K562 (cell line): Measurements from ENCODE around the gene STK11. TPM values are rescaled to one million over a fixed set of nuclear protein-coding genes. Genes with fewer than 3 reads are reported as not detected.

Experiments used
- ATAC-seq: fragments of 200-7000 bp; cut with Tn5 transposase; 3 replicates; pipeline ENCODE4 v1.9.1; 2020; ENCODE audit warnings: moderate library complexity
- BruUV-seq: library from RNA; stranded (reverse); fragments of 400-500 nt; replicated peaks from 2 replicates; lab custom pipeline; 2021; lab: Mats Ljungman, UMichigan
- CTCF ChIA-PET: fragments of 300-600 bp; formaldehyde crosslinking; extraction: SDS; loops from one replicate; lab custom pipeline; 2021; ENCODE audit warnings: low intra/inter-chr PET ratio; lab: Yijun Ruan, JAX
- POLR2A ChIA-PET: fragments of 300-600, 350-650 bp; sonication (Branson Sonifier 250); formaldehyde crosslinking; extraction: SDS; loops from one replicate; lab custom pipeline; 2021; ENCODE audit warnings: antibody characterized with exemption, inconsistent platforms; lab: Yijun Ruan, JAX
- DNase-seq, 4 experiments: peaks; one replicate each; pipeline versions ENCODE4 v3.0.0 to v3.0.0-alpha.2; 2011 to 2018; ENCODE audit warnings: low spot score in 3 of 4, mixed read lengths in 3 of 4; ENCODE audit errors: extremely low read depth in 1 of 4
- FAIRE-seq: peaks from 2 replicates; lab custom pipeline; 2011; peaks lifted over from hg19 to GRCh38; lab: Jason Lieb, UNC
- H2AFZ ChIP-seq: 2 replicates; pipeline ENCODE4 v1.6.0; 2011; ENCODE audit warnings: low read depth, low read length, control low read depth, inconsistent platforms
- H3K27ac ChIP-seq: fragments of 200-600 bp; 3 replicates; pipeline ENCODE4 v1.8.0; 2011; ENCODE audit warnings: low read depth, mild to moderate bottlenecking, control low read depth, inconsistent platforms, low read length, moderate library complexity, mixed read lengths; ENCODE audit errors: extremely low read depth
- H3K27me3 ChIP-seq, 2 experiments: fragments of 300-600 bp in 1 of 2; 2 replicates in 1 of 2; 3 replicates in 1 of 2; pipeline versions ENCODE4 v1.6.0 to v1.8.0; 2011; ENCODE audit warnings: inconsistent platforms in 2 of 2, low read length in 2 of 2, mild to moderate bottlenecking in 1 of 2, mixed read lengths in 1 of 2, moderate library complexity in 1 of 2; ENCODE audit not compliant: control insufficient read depth in 2 of 2, insufficient read depth in 2 of 2
- H3K36me3 ChIP-seq: fragments of 300-600 bp; 3 replicates; pipeline ENCODE4 v1.8.0; 2011; ENCODE audit warnings: mild to moderate bottlenecking, low read length, inconsistent platforms; ENCODE audit not compliant: control insufficient read depth, insufficient read depth
- H3K4me1 ChIP-seq, 2 experiments: fragments of 200-600 bp in 1 of 2; replicated peaks in 1 of 2; 2 replicates in 1 of 2; 3 replicates in 1 of 2; pipeline versions ENCODE4 v1.5.1 to v1.8.0; 2011; ENCODE audit warnings: inconsistent platforms in 2 of 2, low read length in 2 of 2, mild to moderate bottlenecking in 1 of 2, mixed read lengths in 1 of 2, moderate library complexity in 1 of 2; ENCODE audit not compliant: control insufficient read depth in 2 of 2, insufficient read depth in 2 of 2
- H3K4me2 ChIP-seq: 2 replicates; pipeline ENCODE4 v1.6.1; 2011; ENCODE audit warnings: low read length, control low read depth, inconsistent platforms, mixed read lengths; ENCODE audit not compliant: insufficient read depth
- H3K4me3 ChIP-seq: fragments of 200-600 bp; sonication (generic), shearing (Covaris generic); 2 replicates; pipeline ENCODE4 v1.5.1; 2016; ENCODE audit warnings: control low read depth, inconsistent platforms
- H3K79me2 ChIP-seq: fragments of 200-600 bp; 3 replicates; pipeline ENCODE4 v1.8.0; 2011; ENCODE audit warnings: low read length, inconsistent platforms; ENCODE audit not compliant: control insufficient read depth, insufficient read depth
- H3K9ac ChIP-seq, 2 experiments: 2 replicates each; pipeline versions ENCODE4 v1.6.0 to v1.6.1; 2011; ENCODE audit warnings: low read depth in 2 of 2, low read length in 2 of 2, control low read depth in 1 of 2, inconsistent platforms in 1 of 2, mild to moderate bottlenecking in 1 of 2, mixed read lengths in 1 of 2; ENCODE audit not compliant: insufficient read depth in 1 of 2
- H3K9me1 ChIP-seq: one replicate; pipeline ENCODE4 v1.6.0; 2011; ENCODE audit warnings: inconsistent platforms, mild to moderate bottlenecking, low read length, moderate library complexity; ENCODE audit not compliant: control insufficient read depth, insufficient read depth
- H3K9me3 ChIP-seq: replicated peaks from 2 replicates; pipeline ENCODE4 v1.5.1; 2011; ENCODE audit warnings: low read depth, low read length, inconsistent platforms; ENCODE audit not compliant: control insufficient read depth, insufficient read depth
- H4K20me1 ChIP-seq: replicated peaks from 2 replicates; pipeline ENCODE4 v1.6.1; 2011; ENCODE audit warnings: low read length, inconsistent platforms, mixed read lengths; ENCODE audit not compliant: control insufficient read depth, insufficient read depth
- EGR1 ChIP-seq: fragments of 450-650 bp; conservative IDR thresholded peaks from 2 replicates; pipeline ENCODE4 v1.6.1; 2017; ENCODE audit warnings: mild to moderate bottlenecking
- ZNF695 ChIP-seq: fragments of 450-650 bp; formaldehyde crosslinking; IDR thresholded peaks from 2 replicates; pipeline ENCODE4 v1.4.0; 2020; ENCODE audit warnings: mild to moderate bottlenecking, moderate library complexity
- WGBS: fragments of 100-300 bp; shearing (Covaris generic); methylation state at CpG from one replicate; pipeline ENCODE4 v1.1.6; 2016; ENCODE audit warnings: low coverage, mixed read lengths; ENCODE audit not compliant: insufficient coverage; ENCODE audit errors: missing lambda C conversion rate; 5-methylcytosine and 5-hydroxymethylcytosine counted together
- in situ Hi-C: fragments of 300-500 bp; cut with MboI; formaldehyde crosslinking; loops from 4 replicates; pipeline ENCODE4 v1.15.0; 2018; ENCODE audit warnings: inconsistent platforms, mixed read lengths
- intact Hi-C: fragments of 100-400 bp; cut with micrococcal nuclease; formaldehyde crosslinking; loops from 2 replicates; pipeline ENCODE4 v1.14.2; 2022
- polyA plus RNA-seq, 8 experiments: library from polyadenylated mRNA; depleted of rRNA in 4 of 8; stranded (reverse) in 5 of 8; unstranded in 3 of 8; fragments of >200 nt; fragmentation: Nextera tagmentation in 2 of 8; fragmentation: Illumina TruSeq in 1 of 8; extraction: Ambion mirVana in 2 of 8; extraction: Trizol in 1 of 8; gene quantifications; 2 replicates each; pipeline versions ENCODE4 v1.2.1 to v1.2.3, GENCODE V29; 2011 to 2014; ENCODE audit warnings: inconsistent platforms in 1 of 8, missing spikeins in 1 of 8
- total RNA-seq, 7 experiments: library from RNA; depleted of rRNA in 6 of 7; stranded (reverse); fragments of >200 nt in 6 of 7; fragmentation: Illumina TruSeq in 2 of 7; extraction: Trizol in 2 of 7; gene quantifications; 2 replicates each; pipeline versions ENCODE4 v1.2.1 to v1.2.3, GENCODE V29; 2011 to 2021; ENCODE audit warnings: low replicate concordance in 1 of 7
- TF ChIP-seq, protein P1 (sequence below): fragments of 250-450 bp; sonication (Bioruptor Pico); IDR thresholded peaks from 2 replicates; pipeline ENCODE4 v1.8.0; 2021; ENCODE audit warnings: borderline replicate concordance, mild to moderate bottlenecking, moderate library complexity; ENCODE audit not compliant: poor library complexity, severe bottlenecking

Gene STK11
- total and polyA plus RNA-seq, 9 of the 15 experiments (the other 6 are each of a cell fraction or from before 2014, with no cell fraction given) = 0.15 to 96.5 (median 31.7) TPM

- FAIRE-seq = no peak
- ChIA-PET POLR2A (interaction anchor here (2.6 kb wide), 1 partner anchor 10 kb away, joined by 14 read pairs; no protein-coding TSS in a partner anchor), CTCF (no interaction called here)
- H3K79me2 ChIP-seq = peaks cover 16% of the 10 kb centered on the region
- no TSS peak for BruUV-seq
- H3K9me3 ChIP-seq = no peaks in the 10 kb centered on the region
- H3K4me3 ChIP-seq = no peak overlapping the region
- 60% methylated on average over 5 of the region's 5 CpGs for WGBS
- DNase-seq = no peak
- no peak overlapping the region for H3K4me2 ChIP-seq
- H3K9ac ChIP-seq = peak overlapping the region in 1 of 2 experiments; percentile 92; a peak in 2 of 4 replicates
- ATAC-seq = no peak
- peaks cover 67 to 95% of the 10 kb centered on the region in 2 experiments for H3K4me1 ChIP-seq
- H3K9me1 ChIP-seq = no peaks in the 10 kb centered on the region
- H3K36me3 ChIP-seq = peaks cover 5% of the 10 kb centered on the region; the same call in 2 of the 3 replicates
- H3K27me3 ChIP-seq = no peaks in the 10 kb centered on the region
- TF ChIP-seq ZNF695 (CRISPR knock-in tag) (no peak), EGR1 (0 out of 2 replicates have a peak, but pooled peaks have one; percentile 29)
- H3K27ac ChIP-seq = peak overlapping the region; percentile 37; the same call in 2 of the 3 replicates
- in situ Hi-C loops (no loop called here), intact Hi-C loops (no loop called here)
- 0 out of 2 replicates have a peak, but pooled peaks cover 3% of the 10 kb centered on the region for H4K20me1 ChIP-seq
- no peak overlapping the region for H2AFZ ChIP-seq
Measured at GRCh38 chr19:1263188-1263587, 57.6 kb downstream of the STK11 start.

DNA sequence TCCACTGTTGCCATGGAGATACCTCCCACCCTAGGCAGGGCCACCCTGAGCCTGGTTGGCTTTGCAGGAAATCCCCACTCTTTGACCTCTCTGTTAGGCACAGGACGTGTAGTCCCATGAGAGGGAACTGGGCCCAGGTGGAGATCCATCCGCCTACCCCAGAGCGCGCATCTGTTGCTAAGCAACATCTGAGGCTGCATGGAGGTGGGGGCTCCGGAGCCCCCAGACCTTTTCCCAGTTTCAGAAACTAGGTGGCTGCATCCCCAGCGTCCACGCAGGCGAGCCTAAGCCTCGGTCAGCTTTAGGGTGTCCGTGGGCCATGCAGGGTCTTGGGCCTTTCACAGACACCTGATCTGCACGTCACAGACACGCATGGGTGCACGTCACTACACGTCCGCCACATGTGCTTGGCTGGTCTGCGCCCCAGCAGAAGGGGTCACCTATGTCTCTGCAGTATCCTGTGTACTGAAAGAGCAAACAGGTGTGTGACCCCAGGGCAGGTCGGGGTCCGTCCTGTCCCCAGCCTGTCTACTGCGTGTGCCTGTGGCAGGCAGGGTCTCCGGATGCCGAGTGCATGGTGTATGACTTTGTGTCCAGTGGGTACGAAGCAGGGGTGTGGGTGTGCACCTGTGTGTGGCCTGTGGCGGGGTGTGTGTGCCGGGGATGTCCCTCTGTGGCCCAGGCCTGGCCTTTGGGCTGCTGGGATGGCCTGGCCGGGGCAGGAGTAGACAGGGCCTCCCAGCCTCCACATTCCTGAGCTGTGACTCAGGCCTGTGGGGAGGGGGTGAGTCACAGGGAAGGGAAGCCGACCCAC, 59.4 kb downstream of the STK11 start:
- ChIA-PET CTCF (no interaction called here), POLR2A (interaction anchor here (0.6 to 2.3 kb wide), 5 partner anchors 9 to 267 kb away, joined by 3 to 11 read pairs (median 3); no protein-coding TSS in a partner anchor)
- Histone ChIP-seq H3K9ac (peak overlapping the region in 1 of 2 experiments; percentile 83; a peak in 2 of 4 replicates), H3K27me3 (no peaks in the 10 kb centered on the region), H4K20me1 (peaks cover 5% of the 10 kb centered on the region), H3K9me1 (no peaks in the 10 kb centered on the region), H3K4me2 (peak overlapping the region; percentile 37; the same call in 1 of the 2 replicates), H3K79me2 (peaks cover 22% of the 10 kb centered on the region), H3K4me3 (no peak overlapping the region), H3K4me1 (peaks cover 56 to 95% of the 10 kb centered on the region in 2 experiments), H3K9me3 (no peaks in the 10 kb centered on the region), H3K36me3 (peaks cover 3% of the 10 kb centered on the region; the same call in 1 of the 3 replicates), H3K27ac (no peak overlapping the region), H2AFZ (no peak overlapping the region)
- ATAC-seq = no peak
- in situ Hi-C loops (no loop called here), intact Hi-C loops (no loop called here)
- 70% methylated on average over 25 of the region's 26 CpGs for WGBS
- FAIRE-seq = peak; percentile 60
- no TSS peak for BruUV-seq
- peak in 3 of 4 experiments; percentile 50 to 78 (median 62) for DNase-seq
- TF ChIP-seq, protein P1, sequence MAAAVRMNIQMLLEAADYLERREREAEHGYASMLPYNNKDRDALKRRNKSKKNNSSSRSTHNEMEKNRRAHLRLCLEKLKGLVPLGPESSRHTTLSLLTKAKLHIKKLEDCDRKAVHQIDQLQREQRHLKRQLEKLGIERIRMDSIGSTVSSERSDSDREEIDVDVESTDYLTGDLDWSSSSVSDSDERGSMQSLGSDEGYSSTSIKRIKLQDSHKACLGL (CRISPR knock-in tag) = no peak
